ENCODE results near the gene TFR2. TPM values are rescaled to one million over a fixed set of nuclear protein-coding genes. Genes with fewer than 3 reads are reported as not detected.

Gene TFR2
- total and polyA plus RNA-seq, 9 of the 15 experiments (the other 6 are each of a cell fraction or from before 2014, with no cell fraction given) = 3.8 to 123 (median 51.1) TPM

- peaks cover 97% of the 10 kb centered on the region; the same call in 2 of the 3 replicates for H3K36me3 ChIP-seq (ENCODE audit: control insufficient read depth, insufficient read depth, low read length)
- peaks cover 3 to 77% of the 10 kb centered on the region in 2 experiments; a peak in 3 of 5 replicates for H3K4me1 ChIP-seq (replicated peaks in 1 of 2; ENCODE audit: control insufficient read depth in 2 of 2, insufficient read depth in 2 of 2, low read length in 2 of 2)
- intact Hi-C loops (cut with micrococcal nuclease) = no loop called here
- in situ Hi-C loops (cut with MboI) = no loop called here
- ATAC-seq (no peak), DNase-seq (ENCODE audit: extremely low read depth in 1 of 4, low spot score in 3 of 4) (peak in 2 of 4 experiments; percentile 15 to 29), FAIRE-seq (no peak)
- TF ChIP-seq, protein P1, sequence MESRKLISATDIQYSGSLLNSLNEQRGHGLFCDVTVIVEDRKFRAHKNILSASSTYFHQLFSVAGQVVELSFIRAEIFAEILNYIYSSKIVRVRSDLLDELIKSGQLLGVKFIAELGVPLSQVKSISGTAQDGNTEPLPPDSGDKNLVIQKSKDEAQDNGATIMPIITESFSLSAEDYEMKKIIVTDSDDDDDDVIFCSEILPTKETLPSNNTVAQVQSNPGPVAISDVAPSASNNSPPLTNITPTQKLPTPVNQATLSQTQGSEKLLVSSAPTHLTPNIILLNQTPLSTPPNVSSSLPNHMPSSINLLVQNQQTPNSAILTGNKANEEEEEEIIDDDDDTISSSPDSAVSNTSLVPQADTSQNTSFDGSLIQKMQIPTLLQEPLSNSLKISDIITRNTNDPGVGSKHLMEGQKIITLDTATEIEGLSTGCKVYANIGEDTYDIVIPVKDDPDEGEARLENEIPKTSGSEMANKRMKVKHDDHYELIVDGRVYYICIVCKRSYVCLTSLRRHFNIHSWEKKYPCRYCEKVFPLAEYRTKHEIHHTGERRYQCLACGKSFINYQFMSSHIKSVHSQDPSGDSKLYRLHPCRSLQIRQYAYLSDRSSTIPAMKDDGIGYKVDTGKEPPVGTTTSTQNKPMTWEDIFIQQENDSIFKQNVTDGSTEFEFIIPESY (CRISPR knock-in tag; IDR thresholded peaks at IDR 0.05) = peak; percentile 70
- TF ChIP-seq ZNF655 (CRISPR knock-in tag; IDR thresholded peaks at IDR 0.05) (no peak), ZBTB8A (IDR thresholded peaks at IDR 0.05; ENCODE audit: partially characterized antibody) (no peak), NBN (IDR thresholded peaks at IDR 0.05; ENCODE audit: low read depth) (no peak), NFIC (IDR thresholded peaks at IDR 0.05) (peak; percentile 62), POLR2G (IDR thresholded peaks at IDR 0.05; ENCODE audit: low read depth, low read length) (peak; percentile 39; the same call in 1 of the 2 replicates), RBM22 (IDR thresholded peaks at IDR 0.05; ENCODE audit: low read depth, low read length, poor library complexity, severe bottlenecking) (peak; percentile 79), KHSRP (IDR thresholded peaks at IDR 0.05) (no peak)
- TF ChIP-seq, protein P2, sequence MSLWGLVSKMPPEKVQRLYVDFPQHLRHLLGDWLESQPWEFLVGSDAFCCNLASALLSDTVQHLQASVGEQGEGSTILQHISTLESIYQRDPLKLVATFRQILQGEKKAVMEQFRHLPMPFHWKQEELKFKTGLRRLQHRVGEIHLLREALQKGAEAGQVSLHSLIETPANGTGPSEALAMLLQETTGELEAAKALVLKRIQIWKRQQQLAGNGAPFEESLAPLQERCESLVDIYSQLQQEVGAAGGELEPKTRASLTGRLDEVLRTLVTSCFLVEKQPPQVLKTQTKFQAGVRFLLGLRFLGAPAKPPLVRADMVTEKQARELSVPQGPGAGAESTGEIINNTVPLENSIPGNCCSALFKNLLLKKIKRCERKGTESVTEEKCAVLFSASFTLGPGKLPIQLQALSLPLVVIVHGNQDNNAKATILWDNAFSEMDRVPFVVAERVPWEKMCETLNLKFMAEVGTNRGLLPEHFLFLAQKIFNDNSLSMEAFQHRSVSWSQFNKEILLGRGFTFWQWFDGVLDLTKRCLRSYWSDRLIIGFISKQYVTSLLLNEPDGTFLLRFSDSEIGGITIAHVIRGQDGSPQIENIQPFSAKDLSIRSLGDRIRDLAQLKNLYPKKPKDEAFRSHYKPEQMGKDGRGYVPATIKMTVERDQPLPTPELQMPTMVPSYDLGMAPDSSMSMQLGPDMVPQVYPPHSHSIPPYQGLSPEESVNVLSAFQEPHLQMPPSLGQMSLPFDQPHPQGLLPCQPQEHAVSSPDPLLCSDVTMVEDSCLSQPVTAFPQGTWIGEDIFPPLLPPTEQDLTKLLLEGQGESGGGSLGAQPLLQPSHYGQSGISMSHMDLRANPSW (CRISPR knock-in tag; IDR thresholded peaks at IDR 0.05) = no peak
- 91% methylated on average over 20 of the region's 33 CpGs for WGBS (ENCODE audit: insufficient coverage, low coverage, missing lambda C conversion rate)
- peaks cover 18% of the 10 kb centered on the region for H4K20me1 ChIP-seq (replicated peaks; ENCODE audit: control insufficient read depth, insufficient read depth, low read length)
- ChIA-PET POLR2A (interaction anchor here (0.6 to 1.2 kb wide), 2 partner anchors 19 to 279 kb away, joined by 3 read pairs; no protein-coding TSS in a partner anchor), CTCF (ENCODE audit: low intra/inter-chr PET ratio) (no interaction called here)
- no TSS peak for BruUV-seq (replicated peaks)
- no peak overlapping the region for H3K4me3 ChIP-seq
- no peak overlapping the region for H3K27ac ChIP-seq (ENCODE audit: extremely low read depth, low read depth, low read length)
- H3K9ac ChIP-seq (ENCODE audit: insufficient read depth in 1 of 2, low read depth in 2 of 2, low read length in 2 of 2) = no peak overlapping the region
- no peak overlapping the region for H3K4me2 ChIP-seq (ENCODE audit: insufficient read depth, low read length)
- H2AFZ ChIP-seq (ENCODE audit: low read depth, low read length) = no peak overlapping the region
- H3K27me3 ChIP-seq (ENCODE audit: control insufficient read depth in 2 of 2, insufficient read depth in 2 of 2, low read length in 2 of 2) = no peaks in the 10 kb centered on the region
- H3K9me3 ChIP-seq (replicated peaks; ENCODE audit: control insufficient read depth, insufficient read depth, low read depth, low read length) = no peaks in the 10 kb centered on the region
- no peaks in the 10 kb centered on the region for H3K9me1 ChIP-seq (ENCODE audit: control insufficient read depth, insufficient read depth, low read length)
- H3K79me2 ChIP-seq (ENCODE audit: control insufficient read depth, insufficient read depth, low read length) = peaks cover 32% of the 10 kb centered on the region
Observed at GRCh38 chr7:100686201-100686821, 45.0 kb upstream of the TFR2 start.

Measured in K562 (cell line).